GM23248 (cell line): ENCODE measurements around the gene SLC7A9.

Experiments used
- EZH2 ChIP-seq: fragments of 200-600 bp; sonication (generic); IDR thresholded peaks from 2 replicates; pipeline ENCODE4 v1.6.1; 2018; ENCODE audit warnings: antibody characterized with exemption, mild to moderate bottlenecking; ENCODE audit not compliant: insufficient read depth, poor library complexity, severe bottlenecking
- EZH2phosphoT487 ChIP-seq: fragments of 200-600 bp; sonication (generic); IDR thresholded peaks from 2 replicates; pipeline ENCODE4 v1.6.1; 2018; ENCODE audit warnings: antibody characterized with exemption, moderate library complexity, mild to moderate bottlenecking, low read depth; ENCODE audit not compliant: insufficient read depth

GRCh38 chr19:32857584-32857983 is 12.0 kb downstream of the SLC7A9 start:
- TF ChIP-seq EZH2 (no peak), EZH2phosphoT487 (no peak)
